Measurements from ENCODE around the gene ZEB2. TPM values are rescaled to one million over a fixed set of nuclear protein-coding genes. Genes with fewer than 3 reads are reported as not detected.

Gene ZEB2
- total RNA-seq, 1 experiment from 2014 or later = 29.4 TPM

DNA sequence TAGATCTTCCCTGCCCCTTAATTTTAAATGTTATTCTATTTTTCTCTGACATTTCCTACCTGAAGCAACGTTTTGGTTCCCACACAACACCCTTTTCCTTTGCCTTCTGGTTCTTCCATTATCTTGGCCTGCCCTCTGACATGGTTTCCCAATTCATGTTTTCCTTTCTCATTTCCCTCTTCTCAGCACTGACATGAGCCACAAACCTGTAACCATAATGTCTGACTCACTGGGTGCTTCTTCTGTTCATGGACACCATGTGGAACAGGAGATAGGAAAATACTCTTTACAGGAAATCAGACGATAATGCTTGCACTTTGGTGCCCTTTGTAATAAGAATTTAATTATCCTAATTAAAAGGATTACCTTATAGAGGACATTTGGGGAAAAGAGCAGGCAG, 142.0 kb downstream of the ZEB2 start:
- Histone ChIP-seq H4K20me1 (ENCODE audit: insufficient read depth, low read depth, low read length) (no peaks in the 10 kb centered on the region), H3K4me1 (ENCODE audit: low read length) (peaks cover 28% of the 10 kb centered on the region), H3K27me3 (ENCODE audit: low read length) (no peaks in the 10 kb centered on the region), H3K36me3 (ENCODE audit: insufficient read depth, low read length) (no peaks in the 10 kb centered on the region), H3K4me3 (ENCODE audit: low read length) (no peak overlapping the region), H3K9ac (ENCODE audit: low read length) (no peak overlapping the region), H3K4me2 (ENCODE audit: low read depth, low read length, poor library complexity, severe bottlenecking) (no peak overlapping the region), H3K27ac (ENCODE audit: low read length) (no peak overlapping the region), H3K9me2 (replicated peaks; ENCODE audit: insufficient read depth, low read length) (no peaks in the 10 kb centered on the region), H3K79me2 (ENCODE audit: low read length) (no peaks in the 10 kb centered on the region), H3K9me3 (ENCODE audit: low read length) (no peaks in the 10 kb centered on the region), H2AFZ (ENCODE audit: low read length) (no peak overlapping the region)
- no peak for DNase-seq

DNA sequence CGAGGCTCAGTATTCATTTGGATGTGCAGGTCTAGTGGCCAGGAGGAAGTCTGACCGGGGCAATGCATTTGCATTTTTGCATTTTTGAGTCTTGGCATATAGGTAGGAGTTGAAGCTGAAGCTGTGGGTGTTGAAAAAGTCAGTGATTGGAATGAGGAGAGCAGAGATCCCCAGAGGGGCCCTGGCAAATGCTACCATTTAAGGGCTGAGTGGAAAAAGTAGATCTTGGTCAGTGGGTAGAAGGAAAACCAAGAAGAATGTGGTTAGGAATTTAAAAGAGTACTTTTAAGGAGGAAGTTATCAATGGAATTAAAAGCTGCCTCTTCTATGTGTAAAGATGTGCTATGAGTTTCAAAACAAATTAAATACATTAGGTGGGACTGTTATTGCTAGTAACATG, 143.0 kb downstream of the ZEB2 start:
- H3K4me1 ChIP-seq (ENCODE audit: low read length) = peaks cover 38% of the 10 kb centered on the region
- H3K27me3 ChIP-seq (ENCODE audit: low read length) = no peaks in the 10 kb centered on the region
- H3K27ac ChIP-seq (ENCODE audit: low read length) = no peak overlapping the region
- no peaks in the 10 kb centered on the region for H3K36me3 ChIP-seq (ENCODE audit: insufficient read depth, low read length)
- no peaks in the 10 kb centered on the region for H3K79me2 ChIP-seq (ENCODE audit: low read length)
- no peak overlapping the region for H3K4me3 ChIP-seq (ENCODE audit: low read length)
- no peak for DNase-seq
- no peaks in the 10 kb centered on the region for H3K9me3 ChIP-seq (ENCODE audit: low read length)
- peak overlapping the region; percentile 21 for H3K4me2 ChIP-seq (ENCODE audit: low read depth, low read length, poor library complexity, severe bottlenecking)
- no peak overlapping the region for H3K9ac ChIP-seq (ENCODE audit: low read length)
- no peaks in the 10 kb centered on the region for H3K9me2 ChIP-seq (replicated peaks; ENCODE audit: insufficient read depth, low read length)
- H2AFZ ChIP-seq (ENCODE audit: low read length) = no peak overlapping the region
- no peaks in the 10 kb centered on the region for H4K20me1 ChIP-seq (ENCODE audit: insufficient read depth, low read depth, low read length)

DNA sequence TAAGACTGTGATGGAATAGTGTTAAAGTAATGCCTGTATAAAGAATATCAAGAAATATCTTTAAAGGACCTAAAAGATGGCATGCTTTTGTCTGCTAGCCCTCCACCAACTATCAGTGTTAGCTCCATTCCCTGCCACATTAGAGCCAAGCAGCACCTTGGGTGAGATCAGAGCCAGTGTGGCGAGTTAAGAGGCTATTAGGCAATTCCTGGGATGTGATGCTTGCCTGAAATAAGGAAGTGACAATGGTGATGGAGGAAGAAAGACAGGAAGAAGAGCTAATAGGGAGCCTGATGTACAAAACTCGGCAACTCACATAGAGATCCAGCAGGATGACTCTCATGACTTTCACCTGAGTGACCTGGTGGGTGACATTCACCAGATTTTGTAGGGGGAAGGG, 143.5 kb downstream of the ZEB2 start:
- Histone ChIP-seq H3K27ac (ENCODE audit: low read length) (no peak overlapping the region), H3K79me2 (ENCODE audit: low read length) (no peaks in the 10 kb centered on the region), H3K4me1 (ENCODE audit: low read length) (peaks cover 41% of the 10 kb centered on the region), H3K9me3 (ENCODE audit: low read length) (no peaks in the 10 kb centered on the region), H4K20me1 (ENCODE audit: insufficient read depth, low read depth, low read length) (no peaks in the 10 kb centered on the region), H2AFZ (ENCODE audit: low read length) (no peak overlapping the region), H3K36me3 (ENCODE audit: insufficient read depth, low read length) (no peaks in the 10 kb centered on the region), H3K4me2 (ENCODE audit: low read depth, low read length, poor library complexity, severe bottlenecking) (peak overlapping the region; percentile 21), H3K4me3 (ENCODE audit: low read length) (no peak overlapping the region), H3K27me3 (ENCODE audit: low read length) (no peaks in the 10 kb centered on the region), H3K9me2 (replicated peaks; ENCODE audit: insufficient read depth, low read length) (no peaks in the 10 kb centered on the region), H3K9ac (ENCODE audit: low read length) (no peak overlapping the region)
- DNase-seq = no peak

DNA sequence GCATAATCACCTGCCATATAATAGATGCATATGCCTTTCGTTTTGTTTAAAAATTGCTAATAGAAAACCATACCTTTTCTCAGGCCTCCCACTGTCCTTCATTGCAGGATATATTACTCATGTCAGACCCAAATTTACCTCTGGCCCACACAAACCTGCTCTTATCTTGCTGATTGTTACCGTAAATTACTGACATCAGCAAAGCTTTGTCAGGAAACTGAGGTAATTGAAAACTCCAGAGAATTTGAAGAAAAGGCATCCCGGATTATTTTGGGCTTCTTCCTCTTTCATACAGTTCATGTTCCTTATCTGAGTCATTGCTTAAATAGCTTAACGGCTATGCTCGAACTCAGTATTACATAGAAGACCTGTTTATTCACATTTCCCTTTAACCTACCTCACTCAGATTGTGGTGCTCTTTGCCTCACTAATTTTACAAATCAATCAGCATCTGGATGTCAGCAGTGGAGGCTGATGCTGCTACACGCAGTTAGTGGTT, 145.7 kb downstream of the ZEB2 start:
- peak overlapping the region; percentile 19; the same call in 1 of the 2 replicates for H2AFZ ChIP-seq (ENCODE audit: low read length)

DNA sequence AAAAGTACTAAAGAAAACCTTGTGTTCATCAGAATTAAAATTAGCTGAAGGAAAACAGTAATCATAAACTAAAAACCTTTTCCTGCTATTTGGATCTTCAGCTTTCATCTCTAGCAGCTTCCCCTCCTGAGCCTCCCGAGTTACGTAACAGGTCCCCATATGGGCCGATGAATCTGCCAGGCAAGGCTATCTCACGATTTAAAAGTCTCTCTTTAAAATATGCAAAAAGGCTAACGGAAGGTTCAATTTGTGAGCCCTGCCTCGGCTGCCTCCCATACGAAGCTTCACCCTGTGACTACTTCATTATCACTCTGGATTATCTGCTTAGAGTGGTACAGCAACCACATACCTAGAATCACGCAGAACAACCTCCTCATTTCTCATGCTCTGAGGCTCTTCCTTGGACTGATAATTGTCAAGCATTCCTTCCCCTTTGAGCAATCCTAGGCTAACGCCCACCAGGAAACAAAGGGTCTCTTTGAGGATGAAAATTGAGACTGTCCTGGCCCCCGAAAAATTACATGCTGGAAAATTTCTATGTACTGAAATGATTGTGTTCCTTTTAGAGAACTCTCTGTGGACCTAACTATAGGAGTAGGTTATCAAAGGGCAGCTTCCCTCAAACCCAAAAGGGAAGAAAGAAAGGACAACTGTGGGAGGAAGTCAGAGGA, 147.4 kb downstream of the ZEB2 start:
- Histone ChIP-seq H3K4me1 (ENCODE audit: low read length) (peaks cover 44% of the 10 kb centered on the region), H2AFZ (ENCODE audit: low read length) (peak overlapping the region; percentile 52), H3K36me3 (ENCODE audit: insufficient read depth, low read length) (no peaks in the 10 kb centered on the region), H3K4me3 (ENCODE audit: low read length) (peak overlapping the region; percentile 30; the same call in 1 of the 2 replicates), H3K27ac (ENCODE audit: low read length) (no peak overlapping the region), H3K9me2 (replicated peaks; ENCODE audit: insufficient read depth, low read length) (no peaks in the 10 kb centered on the region), H3K27me3 (ENCODE audit: low read length) (no peaks in the 10 kb centered on the region), H3K9ac (ENCODE audit: low read length) (no peak overlapping the region), H3K9me3 (ENCODE audit: low read length) (no peaks in the 10 kb centered on the region), H4K20me1 (ENCODE audit: insufficient read depth, low read depth, low read length) (no peaks in the 10 kb centered on the region), H3K79me2 (ENCODE audit: low read length) (no peaks in the 10 kb centered on the region), H3K4me2 (ENCODE audit: low read depth, low read length, poor library complexity, severe bottlenecking) (peak overlapping the region; percentile 45)
- peak; percentile 52 for DNase-seq

More for the DNA sequence above, 145.7 kb downstream of the ZEB2 start:
- Histone ChIP-seq H3K9me3 (ENCODE audit: low read length) (no peaks in the 10 kb centered on the region), H3K9me2 (replicated peaks; ENCODE audit: insufficient read depth, low read length) (no peaks in the 10 kb centered on the region), H3K79me2 (ENCODE audit: low read length) (no peaks in the 10 kb centered on the region), H3K4me3 (ENCODE audit: low read length) (no peak overlapping the region), H3K4me1 (ENCODE audit: low read length) (peaks cover 44% of the 10 kb centered on the region), H3K4me2 (ENCODE audit: low read depth, low read length, poor library complexity, severe bottlenecking) (peak overlapping the region; percentile 29), H4K20me1 (ENCODE audit: insufficient read depth, low read depth, low read length) (no peaks in the 10 kb centered on the region), H3K9ac (ENCODE audit: low read length) (no peak overlapping the region), H3K36me3 (ENCODE audit: insufficient read depth, low read length) (no peaks in the 10 kb centered on the region), H3K27me3 (ENCODE audit: low read length) (no peaks in the 10 kb centered on the region), H3K27ac (ENCODE audit: low read length) (no peak overlapping the region)
- DNase-seq = no peak

DNA sequence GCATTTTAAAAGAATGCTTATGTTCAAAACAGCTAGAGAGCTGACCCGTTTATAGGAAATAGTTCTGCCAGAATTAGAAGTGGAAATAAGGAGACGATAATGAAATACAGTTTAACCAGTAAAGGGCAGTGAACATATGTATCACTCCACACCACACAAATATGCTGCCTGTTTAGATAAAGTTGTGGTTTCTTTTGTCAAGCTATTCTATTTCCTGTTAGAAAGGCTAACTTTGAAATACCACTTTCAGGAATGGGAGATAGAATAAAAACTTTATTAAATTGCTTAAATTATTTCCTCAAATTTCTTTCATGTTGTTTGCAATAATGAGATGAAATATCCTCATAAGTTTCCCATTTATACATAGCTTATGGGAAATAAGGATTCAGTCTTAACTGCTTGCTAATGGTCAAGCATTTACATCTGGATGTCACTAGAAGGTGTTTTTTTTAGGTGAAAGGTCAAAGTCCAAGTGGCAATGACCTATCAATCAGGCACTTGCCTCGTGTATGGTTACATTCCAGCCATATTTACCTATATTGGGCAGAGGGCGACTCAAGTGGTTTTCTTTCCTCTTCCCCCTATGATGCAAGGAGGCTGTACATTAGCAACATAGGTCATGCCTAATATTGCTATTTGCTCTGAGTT, 148.9 kb downstream of the ZEB2 start:
- no peak overlapping the region for H3K4me3 ChIP-seq (ENCODE audit: low read length)
- no peaks in the 10 kb centered on the region for H4K20me1 ChIP-seq (ENCODE audit: insufficient read depth, low read depth, low read length)
- H3K4me2 ChIP-seq (ENCODE audit: low read depth, low read length, poor library complexity, severe bottlenecking) = no peak overlapping the region
- no peak overlapping the region for H3K27ac ChIP-seq (ENCODE audit: low read length)
- H2AFZ ChIP-seq (ENCODE audit: low read length) = no peak overlapping the region
- no peaks in the 10 kb centered on the region for H3K9me2 ChIP-seq (replicated peaks; ENCODE audit: insufficient read depth, low read length)
- H3K36me3 ChIP-seq (ENCODE audit: insufficient read depth, low read length) = no peaks in the 10 kb centered on the region
- no peaks in the 10 kb centered on the region for H3K27me3 ChIP-seq (ENCODE audit: low read length)
- peaks cover 35% of the 10 kb centered on the region for H3K4me1 ChIP-seq (ENCODE audit: low read length)
- H3K79me2 ChIP-seq (ENCODE audit: low read length) = no peaks in the 10 kb centered on the region
- H3K9ac ChIP-seq (ENCODE audit: low read length) = no peak overlapping the region
- no peak for DNase-seq
- no peaks in the 10 kb centered on the region for H3K9me3 ChIP-seq (ENCODE audit: low read length)

DNA sequence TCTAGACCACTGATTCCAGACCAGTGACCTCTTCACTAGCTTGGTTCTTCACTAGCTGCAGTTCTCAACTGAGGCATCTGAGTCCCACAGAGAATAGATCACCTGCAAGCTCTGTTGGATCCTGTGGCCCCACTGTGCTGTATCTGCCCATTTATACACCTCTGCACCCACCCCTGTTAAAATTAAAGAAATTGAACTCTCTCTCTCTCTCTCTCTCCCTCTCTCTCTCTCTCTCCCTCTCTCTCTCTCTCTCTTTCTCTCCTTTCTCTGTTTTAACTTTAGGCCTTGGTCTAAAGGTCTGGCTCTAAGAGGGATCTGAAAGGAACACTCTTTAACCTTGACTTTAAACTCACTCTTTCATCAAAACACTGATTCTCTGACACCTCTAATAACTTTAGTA, 150.5 kb downstream of the ZEB2 start:
- no peak overlapping the region for H3K4me3 ChIP-seq (ENCODE audit: low read length)
- H3K9me2 ChIP-seq (replicated peaks; ENCODE audit: insufficient read depth, low read length) = no peaks in the 10 kb centered on the region
- peaks cover 30% of the 10 kb centered on the region for H3K4me1 ChIP-seq (ENCODE audit: low read length)
- H3K4me2 ChIP-seq (ENCODE audit: low read depth, low read length, poor library complexity, severe bottlenecking) = no peak overlapping the region
- no peaks in the 10 kb centered on the region for H3K9me3 ChIP-seq (ENCODE audit: low read length)
- H3K9ac ChIP-seq (ENCODE audit: low read length) = no peak overlapping the region
- H4K20me1 ChIP-seq (ENCODE audit: insufficient read depth, low read depth, low read length) = no peaks in the 10 kb centered on the region
- H3K36me3 ChIP-seq (ENCODE audit: insufficient read depth, low read length) = no peaks in the 10 kb centered on the region
- H3K27ac ChIP-seq (ENCODE audit: low read length) = no peak overlapping the region
- H3K79me2 ChIP-seq (ENCODE audit: low read length) = no peaks in the 10 kb centered on the region
- H3K27me3 ChIP-seq (ENCODE audit: low read length) = no peaks in the 10 kb centered on the region
- no peak overlapping the region for H2AFZ ChIP-seq (ENCODE audit: low read length)
- DNase-seq = no peak

DNA sequence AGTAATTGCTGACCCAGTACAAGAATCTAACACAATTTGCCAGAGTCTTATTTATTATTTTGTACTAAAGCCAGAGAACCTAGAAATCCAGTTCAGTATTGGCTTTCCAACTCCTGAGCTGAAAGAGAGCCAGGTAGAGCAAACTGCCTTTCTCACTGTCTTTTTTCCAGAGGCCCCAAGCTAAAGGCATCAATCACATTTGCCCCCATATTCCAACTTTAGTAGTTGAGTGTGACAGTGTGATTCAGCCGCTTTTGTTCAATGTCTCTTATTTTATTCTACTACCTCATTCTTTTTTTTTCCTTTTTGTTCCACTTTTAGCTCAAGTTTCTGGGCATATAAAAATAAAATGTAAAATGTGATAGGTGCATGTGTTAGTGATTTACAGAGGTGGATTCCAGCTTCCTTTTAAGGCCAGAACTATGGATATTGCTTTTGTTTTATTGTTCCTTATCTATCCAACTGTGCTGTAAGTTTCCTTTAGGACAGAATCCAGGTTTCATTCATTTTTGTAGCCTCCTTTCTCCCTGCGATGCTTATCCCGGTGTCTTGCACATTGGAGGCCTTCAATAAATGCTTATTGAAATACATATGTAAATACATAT, 153.0 kb downstream of the ZEB2 start:
- Histone ChIP-seq H3K4me3 (ENCODE audit: low read length) (no peak overlapping the region), H3K9me3 (ENCODE audit: low read length) (no peaks in the 10 kb centered on the region), H4K20me1 (ENCODE audit: insufficient read depth, low read depth, low read length) (no peaks in the 10 kb centered on the region), H3K27me3 (ENCODE audit: low read length) (no peaks in the 10 kb centered on the region), H3K9ac (ENCODE audit: low read length) (no peak overlapping the region), H3K79me2 (ENCODE audit: low read length) (no peaks in the 10 kb centered on the region), H3K27ac (ENCODE audit: low read length) (no peak overlapping the region), H3K4me1 (ENCODE audit: low read length) (peaks cover 6% of the 10 kb centered on the region), H3K9me2 (replicated peaks; ENCODE audit: insufficient read depth, low read length) (no peaks in the 10 kb centered on the region), H2AFZ (ENCODE audit: low read length) (no peak overlapping the region), H3K4me2 (ENCODE audit: low read depth, low read length, poor library complexity, severe bottlenecking) (no peak overlapping the region), H3K36me3 (ENCODE audit: insufficient read depth, low read length) (no peaks in the 10 kb centered on the region)
- DNase-seq = no peak

Measured in Karpas-422 (cell line).